Embryonic facial prominence (tissue), 1 donor: Measurements from ENCODE around the gene AGT.
"Not testable (repeated sequence)": the region's sequence is repeated elsewhere in the genome, so short reads cannot be mapped to it uniquely, and the experiment has no call there.

Source experiments
- DNase-seq: peaks from one replicate; pipeline ENCODE4 v3.0.0-alpha.2; 2016; ENCODE audit errors: extremely low spot score

The AGT gene

GRCh38 chr1:230707732-230708630 is 5.9 kb downstream of the AGT start:
- no peak for DNase-seq

- no peak for DNase-seq
Measured at GRCh38 chr1:230706887-230707731, 6.8 kb downstream of the AGT start.

- no peak for DNase-seq
Measured at GRCh38 chr1:230706020-230706699, 7.8 kb downstream of the AGT start.

- no peak for DNase-seq
Measured at GRCh38 chr1:230705289-230706019, 8.5 kb downstream of the AGT start.

- DNase-seq = no peak
Measured at GRCh38 chr1:230704830-230705229, 9.1 kb downstream of the AGT start.

- no peak for DNase-seq
Measured at GRCh38 chr1:230703679-230704385, 10.1 kb downstream of the AGT start.

GRCh38 chr1:230702934-230703678 is 10.8 kb downstream of the AGT start:
- DNase-seq = no peak

- no peak for DNase-seq
Measured at GRCh38 chr1:230701895-230702768, 11.8 kb downstream of the AGT start.

- no peak for DNase-seq
Measured at GRCh38 chr1:230701434-230701833, 12.5 kb downstream of the AGT start.

- no peak for DNase-seq
Measured at GRCh38 chr1:230700132-230700531, 13.8 kb downstream of the AGT start.

- no peak for DNase-seq
Measured at GRCh38 chr1:230699716-230700115, 14.2 kb downstream of the AGT start.

GRCh38 chr1:230698964-230699363 is 15.0 kb downstream of the AGT start:
- not testable (repeated sequence) for DNase-seq

- DNase-seq = no peak
Measured at GRCh38 chr1:230698130-230698529, 15.8 kb downstream of the AGT start.

- no peak for DNase-seq
Measured at GRCh38 chr1:230696722-230697437, 17.0 kb downstream of the AGT start.

GRCh38 chr1:230696218-230696617 is 17.7 kb downstream of the AGT start:
- DNase-seq = no peak

- no peak for DNase-seq
Measured at GRCh38 chr1:230694991-230695390, 18.9 kb downstream of the AGT start.

- DNase-seq = no peak
Measured at GRCh38 chr1:230694464-230694863, 19.5 kb downstream of the AGT start.

GRCh38 chr1:230693777-230694176 is 20.1 kb downstream of the AGT start:
- DNase-seq = no peak
